ENCODE results near the gene HS1BP3. TPM values are rescaled to one million over a fixed set of nuclear protein-coding genes. Genes with fewer than 3 reads are reported as not detected.
A peak's percentile ranks its signal among the peaks of the same experiment; 100 is the strongest.

HS1BP3 gene
- total RNA-seq, 1 donor from 2014 or later = 19.6 TPM

GRCh38 chr2:20684581-20685063 lies 33.7 kb upstream of the HS1BP3 start:
- no peaks in the 10 kb centered on the region for H3K27me3 Mint-ChIP-seq (ENCODE audit: low read depth)
- H3K4me3 Mint-ChIP-seq = no peak overlapping the region
- H3K4me1 Mint-ChIP-seq = no peaks in the 10 kb centered on the region
- no peak for TF ChIP-seq CTCF (conservative IDR thresholded peaks at IDR 0.05)
- peaks cover 42% of the 10 kb centered on the region for H3K36me3 Mint-ChIP-seq (ENCODE audit: low read depth)
- no peaks in the 10 kb centered on the region for H3K9me3 Mint-ChIP-seq
- DNase-seq (ENCODE audit: low read depth, low spot score) = no peak
- H3K27ac Mint-ChIP-seq (ENCODE audit: unreplicated experiment) = no peak overlapping the region

- no peaks in the 10 kb centered on the region for H3K27me3 Mint-ChIP-seq (ENCODE audit: low read depth)
- no peak overlapping the region for H3K27ac Mint-ChIP-seq (ENCODE audit: unreplicated experiment)
- no peak overlapping the region for H3K4me3 Mint-ChIP-seq
- H3K36me3 Mint-ChIP-seq (ENCODE audit: low read depth) = peaks cover 28% of the 10 kb centered on the region
- no peak for DNase-seq (ENCODE audit: low read depth, low spot score)
- no peaks in the 10 kb centered on the region for H3K9me3 Mint-ChIP-seq
- TF ChIP-seq CTCF (conservative IDR thresholded peaks at IDR 0.05) = peak; percentile 58
- no peaks in the 10 kb centered on the region for H3K4me1 Mint-ChIP-seq
Observed at GRCh38 chr2:20682167-20682920, 31.4 kb upstream of the HS1BP3 start.

GRCh38 chr2:20680744-20681375 lies 30.0 kb upstream of the HS1BP3 start:
- no peak for DNase-seq (ENCODE audit: low read depth, low spot score)
- H3K9me3 Mint-ChIP-seq = no peaks in the 10 kb centered on the region
- no peak for TF ChIP-seq CTCF (conservative IDR thresholded peaks at IDR 0.05)
- H3K27ac Mint-ChIP-seq (ENCODE audit: unreplicated experiment) = no peak overlapping the region
- H3K36me3 Mint-ChIP-seq (ENCODE audit: low read depth) = peaks cover 20% of the 10 kb centered on the region
- no peaks in the 10 kb centered on the region for H3K4me1 Mint-ChIP-seq
- no peak overlapping the region for H3K4me3 Mint-ChIP-seq
- H3K27me3 Mint-ChIP-seq (ENCODE audit: low read depth) = peaks cover 9% of the 10 kb centered on the region

GRCh38 chr2:20678780-20679179 lies 27.9 kb upstream of the HS1BP3 start:
- Mint-ChIP-seq H3K36me3 (ENCODE audit: low read depth) (peaks cover 14% of the 10 kb centered on the region), H3K4me1 (peaks cover 3% of the 10 kb centered on the region), H3K27ac (ENCODE audit: unreplicated experiment) (no peak overlapping the region), H3K9me3 (no peaks in the 10 kb centered on the region), H3K27me3 (ENCODE audit: low read depth) (peaks cover 29% of the 10 kb centered on the region), H3K4me3 (no peak overlapping the region)
- no peak for DNase-seq (ENCODE audit: low read depth, low spot score)
- TF ChIP-seq CTCF (conservative IDR thresholded peaks at IDR 0.05) = no peak

- Mint-ChIP-seq H3K4me1 (peaks cover 3% of the 10 kb centered on the region), H3K27ac (ENCODE audit: unreplicated experiment) (peak overlapping the region; percentile 57), H3K9me3 (no peaks in the 10 kb centered on the region), H3K27me3 (ENCODE audit: low read depth) (peaks cover 36% of the 10 kb centered on the region), H3K36me3 (ENCODE audit: low read depth) (peaks cover 10% of the 10 kb centered on the region), H3K4me3 (no peak overlapping the region)
- DNase-seq (ENCODE audit: low read depth, low spot score) = no peak
- no peak for TF ChIP-seq CTCF (conservative IDR thresholded peaks at IDR 0.05)
Observed at GRCh38 chr2:20678086-20678395, 27.1 kb upstream of the HS1BP3 start.

Measured in neural crest cell (in vitro differentiated cells).